HT-29 (cell line): Measurements from ENCODE around the gene ANKRD36B. TPM values are rescaled to one million over a fixed set of nuclear protein-coding genes. Genes with fewer than 3 reads are reported as not detected.
"Not testable (repeated sequence)": the region's sequence is repeated elsewhere in the genome, so short reads cannot be mapped to it uniquely, and the experiment has no call there.

Source experiments
- DNase-seq: peaks from one replicate; pipeline ENCODE4 v3.0.0-alpha.2; 2015; ENCODE audit warnings: low spot score
- total RNA-seq: library from RNA; depleted of rRNA; stranded (reverse); fragments of >200 nt; shearing (Covaris generic); gene quantifications from 2 replicates; pipeline ENCODE4 v1.2.3, GENCODE V29; 2014; rRNA removed

ANKRD36B gene
- total RNA-seq, 1 experiment from 2014 or later: 8.6 TPM

- not testable (repeated sequence) for DNase-seq
Measured at GRCh38 chr2:97550498-97550897, 39.2 kb downstream of the ANKRD36B start.

GRCh38 chr2:97549058-97549457 is 40.6 kb downstream of the ANKRD36B start:
- not testable (repeated sequence) for DNase-seq

- DNase-seq: not testable (repeated sequence)
Measured at GRCh38 chr2:97548536-97548935, 41.1 kb downstream of the ANKRD36B start.

GRCh38 chr2:97546711-97547110 is 43.0 kb downstream of the ANKRD36B start:
- no peak for DNase-seq

- DNase-seq: not testable (repeated sequence)
Measured at GRCh38 chr2:97544911-97545310, 44.8 kb downstream of the ANKRD36B start.

GRCh38 chr2:97525904-97526303 is 63.8 kb downstream of the ANKRD36B start:
- DNase-seq: not testable (repeated sequence)

GRCh38 chr2:97523816-97524215 is 65.9 kb downstream of the ANKRD36B start:
- not testable (repeated sequence) for DNase-seq

- DNase-seq: not testable (repeated sequence)
Measured at GRCh38 chr2:97522916-97523555, 66.6 kb downstream of the ANKRD36B start.

- DNase-seq: not testable (repeated sequence)
Measured at GRCh38 chr2:97495651-97496050, 94.0 kb downstream of the ANKRD36B start.

GRCh38 chr2:97490141-97490540 is 99.5 kb downstream of the ANKRD36B start:
- not testable (repeated sequence) for DNase-seq

Other genes starting within 250 kb of the ANKRD36B start
- 428 and 475 TPM in 2 replicates for gene COX5B, start 56.2 kb upstream of the ANKRD36B start, total RNA-seq
- 61.6 and 66.7 TPM in 2 replicates for gene ACTR1B, start 74.2 kb upstream of the ANKRD36B start, total RNA-seq
- 1.9 and 2.2 TPM in 2 replicates for gene C2orf92, start 79.8 kb upstream of the ANKRD36B start, total RNA-seq
- 1.8 TPM in 1 of 2 replicates, not detected in the other for gene ZAP70, start 123.7 kb upstream of the ANKRD36B start, total RNA-seq